Limb (tissue), 2 donors: ENCODE data around the gene PIWIL4.
"Not testable (repeated sequence)": the region's sequence is repeated elsewhere in the genome, so short reads cannot be mapped to it uniquely, and the experiment has no call there.

Experiments used
- DNase-seq, 2 donors: peaks; one replicate each; pipeline ENCODE4 v3.0.0-alpha.2; 2016; ENCODE audit errors: extremely low spot score in 2 of 2

PIWIL4 gene

DNA sequence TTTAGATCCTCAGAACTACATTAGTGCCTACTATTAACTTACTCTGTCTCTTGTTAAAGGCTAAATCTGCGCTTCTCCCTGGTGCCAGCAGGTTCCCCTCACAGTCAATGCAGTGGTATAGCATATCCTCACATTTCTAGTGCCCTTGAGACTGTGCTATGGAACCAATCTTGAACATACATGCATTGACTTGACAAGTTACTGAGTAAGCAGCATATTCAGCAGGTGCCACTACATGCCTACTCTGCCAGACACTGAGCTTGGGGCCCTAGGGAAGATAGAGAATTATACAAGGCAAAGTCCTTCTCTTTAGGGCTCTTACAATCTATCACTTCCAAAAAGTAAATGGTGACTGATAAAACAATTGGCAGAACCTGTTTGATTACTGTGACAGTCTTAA, 20.3 kb upstream of the PIWIL4 start:
- DNase-seq, result no peak

DNA sequence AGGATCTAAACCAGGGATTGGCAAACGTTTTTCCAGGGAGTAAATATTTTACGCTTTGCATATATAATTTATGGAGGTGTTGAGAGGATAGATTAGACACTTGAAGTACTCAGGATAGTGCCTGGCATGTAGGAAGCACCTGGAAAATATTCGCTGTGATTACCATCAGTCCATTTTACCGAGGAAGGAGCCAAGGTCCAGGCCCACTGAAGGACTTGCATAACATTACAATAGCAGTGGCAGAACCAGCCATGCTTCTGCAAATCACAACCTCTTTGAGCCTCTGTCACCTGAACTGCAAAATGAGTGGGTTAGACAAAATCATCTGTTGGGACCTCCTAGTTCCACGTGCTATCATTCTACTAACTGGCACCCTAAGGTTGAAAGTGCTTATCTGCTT, 18.0 kb upstream of the PIWIL4 start:
- no peak for DNase-seq

DNA sequence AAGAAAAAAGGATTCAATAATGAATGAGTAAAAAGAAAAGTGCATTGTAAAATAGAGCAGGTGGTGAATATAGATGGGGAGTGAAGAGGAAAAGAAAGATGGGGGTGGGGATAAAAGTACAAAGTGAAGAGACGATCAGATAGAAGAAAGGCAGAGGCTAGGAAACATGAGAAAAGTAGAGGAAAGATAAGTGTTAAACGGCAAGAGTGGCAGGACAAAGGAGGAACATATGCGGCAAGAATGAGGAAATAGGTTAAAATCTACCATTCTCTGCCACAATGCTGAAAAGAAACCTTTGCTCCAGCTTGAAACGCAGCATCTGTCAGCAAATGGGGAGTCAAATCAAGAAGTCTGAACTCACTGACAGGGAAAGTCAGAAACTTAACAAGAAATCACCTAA, 16.7 kb upstream of the PIWIL4 start:
- DNase-seq, result no peak

DNA sequence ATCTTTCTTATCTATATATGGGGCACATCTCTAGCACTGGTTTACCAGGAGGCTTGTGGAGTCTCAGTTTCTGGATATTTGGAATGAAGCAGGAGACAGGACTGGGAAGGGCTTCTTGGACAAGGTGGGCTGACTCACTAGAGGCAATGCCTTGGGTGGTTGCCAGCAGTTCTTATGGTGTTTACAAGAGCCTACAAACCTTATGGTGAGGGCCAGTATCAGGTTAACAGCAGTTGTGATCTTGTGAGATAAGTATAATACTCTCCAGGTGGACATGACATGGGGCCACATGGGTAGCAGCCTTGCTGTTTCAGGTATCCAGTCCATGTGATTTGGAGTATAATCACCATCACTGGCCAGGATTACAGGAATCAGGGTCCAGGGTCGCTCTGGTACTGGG, 13.2 kb upstream of the PIWIL4 start:
- no peak for DNase-seq

DNA sequence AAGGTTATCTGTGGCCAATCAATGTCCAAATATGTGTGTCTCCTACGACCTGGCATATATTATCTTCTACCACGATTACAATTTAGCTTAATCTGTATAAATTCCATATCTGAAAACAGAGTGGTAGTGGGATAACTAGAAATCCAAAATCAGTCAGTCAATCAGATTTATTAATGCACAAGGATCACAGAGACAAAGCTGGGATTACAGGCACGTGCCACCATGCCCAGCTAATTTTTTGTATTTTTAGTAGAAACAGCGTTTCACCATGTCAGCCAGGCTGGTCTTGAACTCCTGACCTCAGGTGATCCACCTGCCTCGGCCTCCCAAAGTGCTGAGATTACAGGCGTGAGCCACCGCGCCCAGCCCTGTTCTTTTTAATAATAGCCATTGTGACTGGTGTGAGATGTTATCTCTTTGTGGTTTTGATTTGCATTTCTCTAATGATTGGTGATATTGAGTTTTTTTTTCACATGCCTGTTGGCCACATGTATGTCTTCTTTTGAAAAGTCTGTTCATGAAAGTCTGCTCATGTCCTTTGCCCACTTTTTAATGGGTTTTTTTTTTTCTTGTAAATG, 11.3 kb upstream of the PIWIL4 start:
- DNase-seq, result not testable (repeated sequence)

DNA sequence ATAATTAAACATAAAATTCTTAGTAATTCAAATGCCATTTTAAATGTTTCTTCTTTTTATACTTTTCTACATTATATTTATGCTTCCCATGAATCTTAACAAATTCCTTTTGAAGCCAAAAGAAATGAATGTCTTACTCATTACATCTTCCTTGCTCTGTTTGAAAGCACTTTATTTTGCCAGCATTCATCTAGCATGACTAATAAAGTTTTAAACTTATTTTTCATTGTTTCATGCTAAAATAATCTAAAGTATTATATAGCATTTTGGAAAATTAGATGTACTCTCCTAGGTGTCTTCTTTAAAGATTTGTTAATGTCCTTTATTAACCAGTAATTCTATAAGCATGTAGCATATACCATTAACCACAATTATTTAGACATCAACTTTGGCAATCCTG, 9.7 kb upstream of the PIWIL4 start:
- DNase-seq, result no peak

DNA sequence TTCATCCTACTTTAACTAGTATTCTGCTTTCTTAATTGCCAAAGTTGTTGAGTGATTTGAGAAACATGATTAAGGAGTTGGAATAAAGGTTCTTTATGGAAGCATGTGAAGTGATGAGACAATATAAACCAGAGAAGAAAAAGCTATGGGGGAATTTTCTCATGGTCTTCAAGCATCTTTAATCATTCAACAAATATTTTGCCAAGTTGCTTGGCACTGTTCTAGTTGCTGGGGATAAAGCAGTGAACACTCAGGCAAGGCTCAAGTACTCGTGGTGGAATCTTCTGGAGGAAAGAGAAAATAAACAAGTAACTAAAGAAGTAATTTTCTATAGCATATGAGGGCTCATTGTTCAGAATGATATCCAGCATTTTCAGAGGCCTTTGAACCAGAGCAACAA, 9.2 kb upstream of the PIWIL4 start:
- no peak for DNase-seq

DNA sequence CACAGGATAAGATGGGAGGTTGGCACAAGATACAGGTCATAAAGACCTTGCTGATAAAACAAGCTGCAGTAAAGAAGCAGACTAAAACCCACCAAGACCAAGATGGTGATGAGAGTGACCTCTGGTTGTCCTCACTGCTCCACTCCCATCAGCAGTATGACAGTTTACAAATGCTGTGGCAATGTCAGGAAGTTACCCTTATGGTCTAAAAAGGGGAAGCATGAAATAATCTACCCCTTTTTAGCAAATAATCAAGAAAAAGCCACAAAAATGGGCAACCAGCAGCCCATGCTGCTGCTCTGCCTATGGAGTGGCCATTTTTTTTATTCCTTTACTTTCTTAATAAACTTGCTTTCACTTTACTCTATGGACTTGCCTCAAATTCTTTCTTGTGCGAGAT, 8.7 kb upstream of the PIWIL4 start:
- DNase-seq, result no peak

DNA sequence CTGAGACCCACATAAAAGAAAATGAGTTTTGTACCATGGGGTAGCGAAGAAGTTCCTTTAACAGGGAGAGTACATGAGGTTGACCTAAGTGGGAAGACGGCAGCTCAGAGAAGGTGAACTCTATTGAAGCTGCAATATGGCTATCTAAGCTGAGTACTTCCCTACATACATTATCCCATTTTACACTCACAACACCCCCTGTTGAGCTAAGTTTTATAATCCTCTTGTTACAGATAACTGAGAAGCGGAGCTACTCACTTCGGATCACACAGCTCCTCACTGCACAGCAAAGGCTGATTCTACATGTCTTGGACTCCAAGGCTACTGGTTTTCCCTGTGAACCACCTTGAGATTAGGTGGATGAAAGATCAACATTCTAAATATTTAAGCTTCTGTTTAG, 8.2 kb upstream of the PIWIL4 start:
- no peak for DNase-seq

DNA sequence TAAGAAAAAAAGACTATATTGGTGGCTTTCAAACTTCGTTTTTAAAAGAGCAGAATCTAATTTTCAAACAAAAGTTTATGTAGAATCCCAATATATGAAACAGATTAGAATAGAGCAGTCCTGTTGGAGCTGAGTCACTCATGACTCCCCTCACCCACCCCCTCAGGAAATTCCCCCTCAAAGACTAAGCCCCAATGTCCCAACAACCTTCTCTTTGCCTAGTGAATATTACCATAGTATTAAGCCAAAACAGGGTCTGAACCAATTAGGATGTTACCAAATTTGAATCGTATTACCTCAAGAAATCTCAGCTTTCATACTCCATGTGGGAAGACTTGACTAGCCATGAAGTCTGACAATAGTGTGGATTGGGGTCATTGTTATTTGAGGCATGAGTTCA, 7.8 kb upstream of the PIWIL4 start:
- DNase-seq, result no peak

DNA sequence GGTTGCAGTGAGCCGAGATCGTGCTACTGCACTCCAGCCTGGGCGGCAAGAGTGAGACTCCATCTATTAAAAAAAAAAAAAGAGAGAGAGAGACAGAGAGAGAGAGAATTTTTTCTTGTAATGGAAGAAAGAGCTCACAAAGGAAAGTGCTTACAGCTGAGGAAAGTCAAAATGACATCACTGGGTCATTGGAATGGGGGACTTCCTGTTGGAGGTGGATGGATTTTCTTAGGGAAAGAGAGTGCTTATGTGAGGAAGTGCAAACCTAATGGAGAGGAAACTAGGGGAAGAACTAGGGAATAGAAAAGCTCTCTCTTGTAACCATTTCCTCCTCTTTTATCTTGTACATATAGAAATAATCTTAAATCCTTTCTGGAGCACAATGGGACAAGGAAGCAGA, 6.3 kb upstream of the PIWIL4 start:
- no peak for DNase-seq

DNA sequence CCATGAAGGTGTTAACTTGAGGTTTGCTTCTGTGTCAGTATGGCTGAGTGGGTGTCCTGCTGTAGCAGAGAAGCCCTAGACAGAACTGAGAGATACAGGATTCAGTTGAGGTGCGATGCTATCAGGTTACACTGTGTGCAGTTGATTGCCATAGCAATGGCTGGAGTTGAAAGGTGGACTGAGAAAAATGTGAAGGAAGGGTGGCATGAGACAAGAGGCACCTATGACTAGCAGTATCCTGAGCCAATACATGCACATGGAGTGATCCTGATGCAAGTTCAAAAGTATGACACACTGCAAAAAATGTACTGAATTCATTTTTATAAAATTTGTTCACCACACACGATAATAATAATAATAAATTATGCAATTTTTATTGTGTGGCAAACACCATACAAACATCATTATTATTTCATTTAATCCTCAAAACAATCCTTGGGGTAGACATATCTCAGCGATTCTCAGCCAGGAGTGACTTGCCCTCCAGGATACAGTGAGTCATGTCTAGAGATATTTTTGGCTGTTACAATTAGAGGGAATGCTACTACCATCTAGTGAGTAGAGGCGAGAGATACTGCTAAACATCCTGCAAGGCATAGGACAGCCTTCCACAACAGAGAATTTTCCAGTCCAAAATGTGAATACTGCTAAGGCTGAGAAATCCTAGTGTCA, 3.9 kb upstream of the PIWIL4 start:
- DNase-seq, result no peak

DNA sequence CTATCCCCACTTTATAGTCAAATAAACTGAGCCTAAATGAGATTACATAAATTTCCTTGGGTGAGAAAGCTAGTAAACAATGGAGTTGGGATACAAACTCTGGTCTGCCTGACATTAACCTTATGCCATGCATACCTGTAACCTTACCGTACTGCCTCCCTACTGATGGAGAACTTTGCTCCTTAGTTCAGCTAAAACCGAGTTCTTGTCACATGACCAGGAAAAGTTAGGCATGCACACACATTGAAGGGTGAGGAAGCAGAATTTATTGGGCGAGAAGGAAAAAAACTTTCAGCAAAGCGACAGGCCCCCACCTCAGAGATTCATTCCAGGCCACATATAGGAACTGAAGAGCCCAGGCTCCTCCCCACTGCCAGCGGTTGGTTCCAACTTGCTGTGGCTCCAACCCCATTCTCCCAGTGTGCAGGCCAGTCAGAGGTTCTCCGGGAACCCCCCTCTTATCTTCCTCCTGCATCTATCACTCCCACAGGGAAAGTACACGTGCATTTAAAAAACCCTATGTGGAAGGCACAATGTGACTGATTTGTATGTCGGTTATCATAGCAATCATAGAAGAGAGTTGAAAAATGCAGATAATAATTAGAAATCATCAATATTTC, 3.2 kb upstream of the PIWIL4 start:
- no peak for DNase-seq

DNA sequence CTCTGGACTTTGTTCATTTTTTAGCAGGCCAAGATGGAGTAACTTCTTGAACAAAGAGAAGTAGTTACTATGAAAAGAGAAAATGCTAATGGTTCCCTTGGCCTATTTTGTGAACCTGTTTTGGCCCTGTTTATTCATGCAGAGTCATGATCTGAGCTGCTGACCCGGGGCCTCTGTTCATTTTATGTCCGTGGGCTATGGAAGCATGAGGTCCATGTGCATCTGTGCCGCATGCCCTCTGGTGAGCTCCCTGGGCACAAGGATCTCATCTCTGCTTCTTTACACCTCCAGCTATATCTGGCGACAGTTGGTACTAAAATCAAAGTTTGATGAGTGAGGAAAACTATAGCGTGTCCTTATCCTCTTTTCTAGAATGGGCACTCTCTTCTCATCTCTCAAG, 1.0 kb downstream of the PIWIL4 start:
- no peak for DNase-seq

DNA sequence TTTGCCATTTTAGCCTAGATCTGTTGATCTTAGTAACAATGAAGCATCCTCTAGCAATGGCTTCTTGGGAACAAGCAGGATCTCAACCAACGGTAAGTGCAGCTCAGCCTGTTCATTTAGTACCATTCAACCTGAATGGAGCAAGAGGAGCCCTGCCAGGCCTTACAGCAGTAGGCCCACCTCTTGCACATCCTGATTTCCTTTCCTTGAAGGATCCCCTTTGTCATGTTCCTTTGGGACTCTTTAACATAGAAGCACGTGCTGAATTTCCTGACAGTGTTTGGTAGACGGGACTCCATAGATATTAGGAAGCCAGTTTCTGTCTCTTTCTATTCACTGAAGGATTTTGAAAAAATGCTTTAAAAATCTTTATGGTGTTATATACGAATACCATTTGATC, 1.5 kb downstream of the PIWIL4 start:
- DNase-seq, result no peak

DNA sequence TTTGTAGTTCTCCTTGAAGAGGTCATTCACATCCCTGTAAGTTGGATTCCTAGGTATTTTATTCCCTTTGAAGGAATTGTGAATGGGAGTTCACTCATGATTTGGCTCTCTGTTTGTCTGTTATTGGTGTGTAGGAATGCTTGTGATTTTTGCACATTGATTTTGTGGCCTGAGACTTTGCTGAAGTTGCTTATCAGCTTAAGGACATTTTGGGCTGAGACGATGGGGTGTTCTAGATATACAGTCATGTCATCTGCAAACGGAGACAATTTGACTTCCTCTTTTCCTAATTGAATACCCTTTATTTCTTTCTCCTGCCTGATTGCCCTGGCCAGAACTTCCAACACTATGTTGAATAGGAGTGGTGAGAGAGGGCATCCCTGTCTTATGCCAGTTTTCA, 5.8 kb downstream of the PIWIL4 start:
- DNase-seq, result not testable (repeated sequence)

DNA sequence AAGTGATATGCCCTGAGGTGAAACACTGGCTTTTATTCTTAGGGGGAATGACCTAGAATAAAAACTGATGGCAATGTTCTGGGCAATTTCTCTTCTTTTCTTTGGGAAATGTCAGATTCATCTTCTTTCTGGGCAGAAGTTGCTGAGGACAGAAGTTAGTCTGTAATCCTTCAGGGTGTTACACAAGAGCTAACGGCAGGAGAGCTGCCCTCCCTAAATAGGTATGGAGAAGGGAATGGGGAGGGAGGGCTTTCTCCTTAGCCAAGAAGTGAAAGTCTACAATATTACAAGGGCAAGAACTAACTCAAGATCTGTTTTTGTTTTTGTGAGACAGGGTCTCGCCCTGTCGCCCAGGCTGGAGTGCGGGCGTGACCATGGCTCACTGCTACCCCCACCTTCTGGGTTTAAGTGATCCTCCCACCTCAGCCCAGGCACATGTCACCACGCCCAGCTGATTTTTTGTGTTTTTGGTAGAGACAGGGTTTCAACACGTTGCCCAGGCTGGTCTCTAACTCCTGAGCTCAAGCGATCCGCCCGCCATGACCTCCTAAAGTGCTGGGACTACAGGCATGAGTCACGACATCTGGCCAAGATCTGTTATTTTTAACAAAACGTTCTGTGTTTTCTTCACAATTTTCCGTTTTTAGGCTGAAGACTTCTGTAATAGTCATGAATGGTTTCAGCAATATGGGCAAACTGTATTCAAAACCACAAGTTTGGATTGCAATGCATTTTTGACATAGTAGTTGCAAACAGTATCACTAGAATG, 7.2 kb downstream of the PIWIL4 start:
- no peak for DNase-seq

DNA sequence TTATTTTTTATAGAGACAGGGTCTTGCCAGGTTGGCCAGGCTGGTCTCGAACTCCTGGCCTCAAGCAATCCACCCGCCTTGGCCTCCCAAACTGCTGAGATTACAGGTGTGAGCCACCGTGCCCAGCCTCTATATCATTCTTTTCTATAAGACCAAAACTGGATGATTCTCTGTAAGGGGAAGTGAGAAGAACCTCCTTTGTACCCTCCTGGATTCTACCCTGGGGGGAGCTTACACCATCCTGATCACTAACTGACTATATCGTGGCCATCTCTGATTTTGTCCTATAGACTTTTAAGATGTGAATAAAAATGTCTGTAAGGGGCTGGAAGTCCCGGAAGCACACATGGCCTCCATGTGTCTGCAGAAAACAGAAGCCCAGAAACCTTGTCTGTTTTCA, 9.1 kb downstream of the PIWIL4 start:
- no peak for DNase-seq

DNA sequence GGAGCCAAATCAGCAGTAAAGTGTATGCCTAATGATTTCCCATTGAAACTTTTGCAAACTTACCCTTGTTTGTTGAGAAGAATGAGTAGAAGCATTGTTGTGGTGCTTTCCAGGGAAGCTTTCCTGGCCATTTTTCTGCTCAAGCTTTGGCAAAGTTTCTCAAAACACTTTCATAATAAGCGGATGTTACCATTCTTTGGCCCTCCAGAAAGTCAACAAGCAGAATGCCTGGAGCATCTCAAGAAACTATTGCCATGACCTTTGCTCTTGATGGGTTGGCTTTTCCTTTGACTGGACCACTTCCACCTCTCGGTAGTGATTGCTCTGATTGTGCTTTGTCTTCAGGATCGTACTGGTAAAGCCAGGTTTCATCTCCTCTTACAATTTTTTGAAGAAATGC, 10.7 kb downstream of the PIWIL4 start:
- no peak for DNase-seq

DNA sequence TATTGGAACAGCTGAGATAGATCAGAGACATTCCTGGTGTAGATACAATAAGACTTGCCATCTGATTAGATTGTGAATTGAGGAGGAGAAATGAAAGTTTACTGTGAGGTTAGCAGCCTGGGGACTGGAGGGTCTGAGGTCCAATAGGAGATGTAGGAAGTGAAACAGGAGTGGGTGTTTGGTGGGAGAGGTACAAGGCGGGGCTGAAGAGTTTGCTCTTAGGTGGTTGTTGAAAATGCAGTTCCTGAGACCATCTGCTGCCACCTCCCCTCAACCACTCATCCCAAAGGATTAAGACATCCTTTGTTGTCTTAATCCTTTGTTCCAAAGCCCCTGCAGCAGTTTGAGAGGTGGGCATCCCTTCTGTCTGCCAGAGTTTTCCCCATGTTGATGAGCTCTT, 14.8 kb downstream of the PIWIL4 start:
- no peak for DNase-seq

DNA sequence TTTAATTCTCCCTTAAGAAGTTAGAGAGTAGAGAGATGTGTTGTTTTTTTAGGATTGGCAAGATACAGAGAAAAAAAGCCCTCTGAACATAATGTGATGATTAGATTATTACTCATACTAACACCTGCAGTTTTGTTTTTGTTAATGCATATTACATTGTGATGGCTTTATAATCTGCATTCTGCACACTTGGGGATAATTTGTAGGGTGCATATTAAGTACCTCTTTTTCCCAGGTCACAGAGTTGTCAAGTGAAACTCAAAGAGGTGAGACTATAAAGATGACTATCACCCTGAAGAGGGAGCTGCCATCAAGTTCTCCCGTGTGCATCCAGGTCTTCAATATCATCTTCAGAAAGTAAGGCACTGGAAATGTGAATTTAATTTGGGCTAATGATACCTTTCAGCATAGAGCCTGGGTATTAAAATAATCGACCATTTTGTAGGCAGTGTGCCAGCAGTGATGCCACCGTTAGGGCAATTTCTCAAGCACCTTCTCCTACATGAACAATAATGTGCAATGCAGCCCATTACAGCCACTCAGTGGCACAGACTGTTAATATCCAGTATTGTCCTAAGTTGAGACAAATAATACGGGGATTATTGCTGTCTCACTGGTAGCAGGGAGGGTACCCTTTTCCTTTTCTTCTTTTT, 16.2 kb downstream of the PIWIL4 start:
- DNase-seq, result no peak

DNA sequence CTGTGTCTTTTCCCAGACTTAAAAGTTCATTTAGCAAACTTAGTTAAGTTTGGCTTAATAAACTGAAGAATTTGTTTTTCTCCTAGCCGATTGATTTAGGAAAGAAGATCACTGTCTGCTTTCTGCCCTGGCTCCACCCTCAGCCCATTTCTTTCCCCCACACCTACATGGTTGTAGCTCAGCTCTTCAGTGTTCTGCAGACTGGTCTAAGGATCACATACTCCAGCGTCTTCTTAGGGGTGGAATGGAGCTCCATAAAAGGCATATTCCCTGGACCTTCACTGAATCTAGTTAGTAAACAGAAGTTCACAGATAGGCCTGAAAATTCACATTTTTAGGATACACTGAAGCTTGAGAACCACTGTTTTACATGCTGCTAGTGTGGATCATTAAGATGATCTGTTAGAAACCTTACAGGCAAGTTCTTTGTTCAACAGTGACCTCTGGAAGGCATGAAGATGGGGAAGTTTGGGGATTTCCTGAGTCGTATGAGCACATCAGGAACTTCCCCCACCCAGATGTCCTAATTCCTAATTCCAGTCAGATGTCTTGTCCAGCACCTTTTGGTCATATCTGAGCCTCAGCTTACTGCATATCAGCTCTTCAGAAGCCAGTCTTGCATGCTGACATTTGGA, 16.8 kb downstream of the PIWIL4 start:
- DNase-seq, result no peak
